ENCODE data around the gene POU2F1.
"Not testable (repeated sequence)": the region's sequence is repeated elsewhere in the genome, so short reads cannot be mapped to it uniquely, and the experiment has no call there.

The POU2F1 gene

GRCh38 chr1:167276969-167277368, 56.3 kb downstream of the POU2F1 start:
- DNase-seq, result no peak

GRCh38 chr1:167278497-167278896, 57.8 kb downstream of the POU2F1 start:
- DNase-seq, result no peak

GRCh38 chr1:167280912-167281311, 60.2 kb downstream of the POU2F1 start:
- DNase-seq, result no peak

GRCh38 chr1:167288390-167289074, 67.8 kb downstream of the POU2F1 start:
- DNase-seq, result no peak

GRCh38 chr1:167289075-167289442, 68.4 kb downstream of the POU2F1 start:
- no peak for DNase-seq

- no peak for DNase-seq
Measured at GRCh38 chr1:167289966-167290365, 69.3 kb downstream of the POU2F1 start.

- DNase-seq, result no peak
Measured at GRCh38 chr1:167291539-167292185, 71.0 kb downstream of the POU2F1 start.

- DNase-seq, result no peak
Measured at GRCh38 chr1:167292216-167292615, 71.5 kb downstream of the POU2F1 start.

- no peak for DNase-seq
Measured at GRCh38 chr1:167293057-167293456, 72.4 kb downstream of the POU2F1 start.

- no peak for DNase-seq
Measured at GRCh38 chr1:167294528-167294927, 73.8 kb downstream of the POU2F1 start.

- DNase-seq, result no peak
Measured at GRCh38 chr1:167297222-167298214, 76.8 kb downstream of the POU2F1 start.

- no peak for DNase-seq
Measured at GRCh38 chr1:167298325-167298724, 77.6 kb downstream of the POU2F1 start.

GRCh38 chr1:167301355-167301754, 80.7 kb downstream of the POU2F1 start:
- DNase-seq, result no peak

- DNase-seq, result no peak
Measured at GRCh38 chr1:167304165-167304564, 83.5 kb downstream of the POU2F1 start.

GRCh38 chr1:167305059-167305705, 84.5 kb downstream of the POU2F1 start:
- no peak for DNase-seq

- DNase-seq, result no peak
Measured at GRCh38 chr1:167305706-167306277, 85.1 kb downstream of the POU2F1 start.

- no peak for DNase-seq
Measured at GRCh38 chr1:167310732-167311131, 90.0 kb downstream of the POU2F1 start.

- no peak for DNase-seq
Measured at GRCh38 chr1:167312871-167313270, 92.2 kb downstream of the POU2F1 start.

- no peak for DNase-seq
Measured at GRCh38 chr1:167314671-167315070, 94.0 kb downstream of the POU2F1 start.

GRCh38 chr1:167317463-167317862, 96.8 kb downstream of the POU2F1 start:
- DNase-seq, result no peak

- DNase-seq, result not testable (repeated sequence)
Measured at GRCh38 chr1:167319206-167319605, 98.5 kb downstream of the POU2F1 start.

- no peak for DNase-seq
Measured at GRCh38 chr1:167322483-167322882, 101.8 kb downstream of the POU2F1 start.

- DNase-seq, result no peak
Measured at GRCh38 chr1:167325151-167325550, 104.5 kb downstream of the POU2F1 start.
